GM12801 (cell line): ENCODE results near the gene FAM13A.

ENCODE experiments used
- TF ChIP-seq, protein P1 (sequence below): IDR thresholded peaks from one replicate; pipeline ENCODE4 v1.5.1; 2011; ENCODE audit warnings: control low read depth; ENCODE audit not compliant: insufficient read length; ENCODE audit errors: extremely low read depth

Gene FAM13A

DNA sequence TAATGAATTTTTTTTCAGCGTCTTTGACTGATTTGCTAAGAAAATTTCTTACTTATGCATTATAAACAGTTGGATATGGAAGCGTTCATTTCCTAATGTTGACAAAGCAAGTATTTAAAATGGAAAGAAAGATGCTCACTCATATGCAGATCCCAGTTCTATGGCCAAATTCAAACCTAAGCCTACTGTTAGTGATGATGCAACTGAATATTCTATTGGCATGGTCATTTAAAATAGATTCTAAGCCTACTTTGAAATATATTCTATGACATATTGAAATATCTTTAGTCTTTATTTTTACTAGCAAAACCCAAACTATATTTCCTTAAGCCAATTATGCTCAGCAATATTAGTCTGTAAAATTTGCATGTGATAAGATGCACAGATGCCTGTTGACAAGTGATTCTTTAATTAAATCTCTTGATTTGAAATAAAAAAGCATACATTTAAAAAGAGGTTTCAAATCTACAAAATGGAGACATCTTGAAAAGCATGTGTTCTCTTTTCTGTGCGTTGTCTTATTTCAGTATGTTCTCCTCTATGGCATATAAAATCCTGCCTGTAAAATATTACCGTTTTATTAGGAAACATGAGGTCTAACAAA is 262.8 kb downstream of the FAM13A start:
- TF ChIP-seq, protein P1, sequence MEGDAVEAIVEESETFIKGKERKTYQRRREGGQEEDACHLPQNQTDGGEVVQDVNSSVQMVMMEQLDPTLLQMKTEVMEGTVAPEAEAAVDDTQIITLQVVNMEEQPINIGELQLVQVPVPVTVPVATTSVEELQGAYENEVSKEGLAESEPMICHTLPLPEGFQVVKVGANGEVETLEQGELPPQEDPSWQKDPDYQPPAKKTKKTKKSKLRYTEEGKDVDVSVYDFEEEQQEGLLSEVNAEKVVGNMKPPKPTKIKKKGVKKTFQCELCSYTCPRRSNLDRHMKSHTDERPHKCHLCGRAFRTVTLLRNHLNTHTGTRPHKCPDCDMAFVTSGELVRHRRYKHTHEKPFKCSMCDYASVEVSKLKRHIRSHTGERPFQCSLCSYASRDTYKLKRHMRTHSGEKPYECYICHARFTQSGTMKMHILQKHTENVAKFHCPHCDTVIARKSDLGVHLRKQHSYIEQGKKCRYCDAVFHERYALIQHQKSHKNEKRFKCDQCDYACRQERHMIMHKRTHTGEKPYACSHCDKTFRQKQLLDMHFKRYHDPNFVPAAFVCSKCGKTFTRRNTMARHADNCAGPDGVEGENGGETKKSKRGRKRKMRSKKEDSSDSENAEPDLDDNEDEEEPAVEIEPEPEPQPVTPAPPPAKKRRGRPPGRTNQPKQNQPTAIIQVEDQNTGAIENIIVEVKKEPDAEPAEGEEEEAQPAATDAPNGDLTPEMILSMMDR: no peak

DNA sequence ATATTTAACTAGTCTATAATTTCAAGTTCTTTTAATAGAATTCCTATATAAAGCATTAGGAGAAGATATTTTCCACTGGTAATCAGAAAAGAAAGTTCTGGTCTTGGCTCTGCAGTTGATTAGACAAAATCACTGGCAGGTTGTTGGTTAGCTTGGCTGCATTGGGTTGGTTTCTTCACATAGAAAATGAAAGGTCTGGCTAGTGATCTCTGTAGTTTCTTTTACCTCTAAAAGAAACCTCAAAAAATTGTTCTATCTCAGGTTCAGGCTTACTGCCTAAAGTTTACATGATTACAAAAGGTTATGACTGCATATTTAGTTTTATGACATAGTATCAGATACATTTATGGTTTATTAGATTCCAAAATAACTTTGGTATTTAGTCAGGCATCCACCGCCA is 263.5 kb downstream of the FAM13A start:
- TF ChIP-seq, protein P1: no peak

DNA sequence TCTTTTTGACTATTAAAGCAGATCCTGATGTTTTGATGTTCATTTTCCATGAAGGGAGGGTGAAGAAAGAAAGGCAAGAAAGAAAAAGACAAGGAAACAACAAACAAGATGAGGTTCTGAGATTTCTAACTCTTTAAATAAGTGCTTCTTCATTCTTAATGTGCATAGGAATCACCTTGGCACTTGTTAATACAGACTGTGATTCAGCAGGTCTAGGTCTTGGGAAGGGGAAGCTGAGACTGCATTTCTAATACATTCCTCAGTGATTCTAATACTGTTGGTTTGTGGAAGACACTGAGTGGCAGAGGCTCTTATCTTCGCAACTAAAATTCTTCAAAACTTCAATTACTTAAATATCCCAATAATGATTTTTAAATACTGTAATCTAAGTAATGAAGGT is 264.2 kb downstream of the FAM13A start:
- TF ChIP-seq, protein P1: no peak

DNA sequence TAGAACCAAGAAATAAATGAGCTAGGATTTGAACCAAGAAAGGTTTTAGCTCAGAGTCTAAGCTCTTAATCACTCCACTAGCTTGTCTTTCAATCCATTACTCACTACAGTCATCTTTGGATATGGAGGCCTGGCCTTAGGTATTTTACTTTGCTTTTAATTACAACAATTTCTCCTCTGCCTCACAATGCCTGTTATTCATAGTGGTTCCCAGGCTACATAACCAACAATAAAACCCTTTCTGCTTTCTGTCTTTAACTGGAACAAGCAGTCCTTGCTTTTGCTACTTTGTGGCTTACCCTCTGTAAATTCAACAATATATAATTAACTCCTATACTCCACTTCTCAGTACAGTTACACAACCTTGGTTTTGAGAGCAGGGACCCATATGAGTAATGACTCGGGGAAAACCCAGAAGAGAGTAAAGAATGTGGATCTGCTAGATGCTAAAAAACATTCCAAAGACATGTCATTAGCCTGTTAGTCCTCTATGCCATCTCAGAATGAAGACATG is 264.7 kb downstream of the FAM13A start:
- TF ChIP-seq, protein P1: no peak

DNA sequence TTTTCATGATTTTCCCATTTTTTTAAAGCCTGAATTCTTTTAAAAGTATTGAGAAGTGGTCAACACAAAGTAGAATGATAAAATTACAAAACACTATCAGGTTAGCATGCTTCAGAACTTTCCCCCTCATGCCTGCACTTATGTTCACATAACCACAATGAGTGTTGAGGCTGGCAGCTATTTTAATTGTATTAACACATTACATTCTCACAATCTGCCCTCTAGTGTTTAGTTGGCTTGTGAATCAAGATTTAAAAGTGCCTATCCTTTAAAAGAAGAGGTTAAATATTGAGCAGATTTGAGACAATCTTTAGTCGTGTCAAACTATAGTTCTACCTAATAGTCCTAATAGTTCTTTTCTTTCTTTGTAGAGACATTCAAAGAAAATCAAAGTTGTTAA is 265.7 kb downstream of the FAM13A start:
- TF ChIP-seq, protein P1: no peak

DNA sequence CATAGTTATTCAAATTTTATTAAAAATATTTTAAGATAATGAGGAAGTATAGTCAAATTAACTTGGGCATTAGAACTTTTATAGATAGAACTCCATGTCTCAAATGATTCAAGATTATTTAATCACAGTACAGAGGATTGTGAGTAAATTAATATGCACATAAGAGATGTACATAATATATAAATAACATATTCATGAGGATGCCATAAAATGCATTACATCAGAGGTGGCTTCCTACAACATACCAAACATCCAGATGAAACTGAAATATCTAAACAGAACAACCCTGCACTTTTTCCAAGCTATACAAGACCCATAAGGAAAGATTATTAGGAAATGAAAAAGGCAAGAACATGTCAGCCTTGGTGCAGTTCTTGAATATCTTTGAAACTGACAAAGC is 268.1 kb downstream of the FAM13A start:
- TF ChIP-seq, protein P1: no peak

DNA sequence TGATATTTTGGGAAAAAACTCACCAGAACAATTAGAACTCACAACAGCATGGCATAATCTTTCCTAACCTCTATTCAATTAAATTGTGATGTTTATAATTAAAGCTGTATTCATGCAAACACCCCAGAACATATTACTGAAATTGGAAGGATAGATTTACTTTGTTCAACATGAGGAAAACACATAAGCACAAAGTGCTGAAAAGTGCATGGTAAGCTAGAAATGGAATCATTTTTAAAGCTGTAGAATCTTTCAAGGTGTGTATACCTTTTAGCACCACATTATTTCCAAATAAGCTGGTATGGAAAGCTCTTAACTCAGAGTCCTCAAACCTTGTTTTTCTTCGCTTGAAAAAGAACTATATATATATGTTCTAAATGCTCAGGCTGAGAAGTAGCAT is 268.6 kb downstream of the FAM13A start:
- TF ChIP-seq, protein P1: no peak
